Nephron progenitor cell (in vitro differentiated cells): ENCODE results near the gene LENEP.
"Not testable (repeated sequence)": the region's sequence is repeated elsewhere in the genome, so short reads cannot be mapped to it uniquely, and the experiment has no call there.

ENCODE experiments used
- DNase-seq: peaks from one replicate; pipeline ENCODE4 v3.0.0; 2021
- H3K27ac Mint-ChIP-seq: 2 replicates; pipeline ENCODE4 v1.8.0; 2021; ENCODE audit warnings: mild to moderate bottlenecking, moderate library complexity, mixed read lengths
- H3K27me3 Mint-ChIP-seq: 2 replicates; pipeline ENCODE4 v1.8.0; 2021; ENCODE audit warnings: mild to moderate bottlenecking, low read depth, mixed read lengths; ENCODE audit not compliant: poor library complexity
- H3K36me3 Mint-ChIP-seq: 2 replicates; pipeline ENCODE4 v1.8.0; 2021; ENCODE audit warnings: low read depth, mixed read lengths
- H3K4me1 Mint-ChIP-seq: 2 replicates; pipeline ENCODE4 v1.8.0; 2021; ENCODE audit warnings: mixed read lengths
- H3K4me3 Mint-ChIP-seq: 2 replicates; pipeline ENCODE4 v1.8.0; 2021; ENCODE audit warnings: mild to moderate bottlenecking, moderate library complexity, mixed read lengths
- H3K9me3 Mint-ChIP-seq: 2 replicates; pipeline ENCODE4 v1.8.0; 2021; ENCODE audit warnings: mild to moderate bottlenecking, moderate library complexity, mixed read lengths
- CTCF ChIP-seq: fragments of 200-600 bp; sonication (generic); IDR thresholded peaks from 2 replicates; pipeline ENCODE4 v1.5.0; 2021; ENCODE audit warnings: antibody characterized with exemption

Gene LENEP

GRCh38 chr1:154983776-154984466 lies 9.5 kb upstream of the LENEP start:
- Mint-ChIP-seq H3K9me3 (no peaks in the 10 kb centered on the region), H3K36me3 (peaks cover 44% of the 10 kb centered on the region), H3K27me3 (no peaks in the 10 kb centered on the region), H3K4me3 (no peak overlapping the region), H3K27ac (peak overlapping the region; percentile 91), H3K4me1 (peaks cover 12% of the 10 kb centered on the region)
- no peak for DNase-seq
- no peak for TF ChIP-seq CTCF

- not testable (repeated sequence) for H3K4me3 Mint-ChIP-seq, H3K9me3 Mint-ChIP-seq, H3K27me3 Mint-ChIP-seq, DNase-seq, H3K27ac Mint-ChIP-seq
- Mint-ChIP-seq H3K36me3 (peaks cover 30% of the 10 kb centered on the region), H3K4me1 (peaks cover 15% of the 10 kb centered on the region)
Measured at GRCh38 chr1:154986736-154987135, 6.7 kb upstream of the LENEP start.

GRCh38 chr1:154987326-154987725 lies 6.1 kb upstream of the LENEP start:
- Mint-ChIP-seq H3K4me3 (no peak overlapping the region), H3K36me3 (peaks cover 30% of the 10 kb centered on the region), H3K27ac (no peak overlapping the region), H3K9me3 (no peaks in the 10 kb centered on the region), H3K27me3 (no peaks in the 10 kb centered on the region), H3K4me1 (peaks cover 16% of the 10 kb centered on the region)
- no peak for TF ChIP-seq CTCF
- no peak for DNase-seq

DNA sequence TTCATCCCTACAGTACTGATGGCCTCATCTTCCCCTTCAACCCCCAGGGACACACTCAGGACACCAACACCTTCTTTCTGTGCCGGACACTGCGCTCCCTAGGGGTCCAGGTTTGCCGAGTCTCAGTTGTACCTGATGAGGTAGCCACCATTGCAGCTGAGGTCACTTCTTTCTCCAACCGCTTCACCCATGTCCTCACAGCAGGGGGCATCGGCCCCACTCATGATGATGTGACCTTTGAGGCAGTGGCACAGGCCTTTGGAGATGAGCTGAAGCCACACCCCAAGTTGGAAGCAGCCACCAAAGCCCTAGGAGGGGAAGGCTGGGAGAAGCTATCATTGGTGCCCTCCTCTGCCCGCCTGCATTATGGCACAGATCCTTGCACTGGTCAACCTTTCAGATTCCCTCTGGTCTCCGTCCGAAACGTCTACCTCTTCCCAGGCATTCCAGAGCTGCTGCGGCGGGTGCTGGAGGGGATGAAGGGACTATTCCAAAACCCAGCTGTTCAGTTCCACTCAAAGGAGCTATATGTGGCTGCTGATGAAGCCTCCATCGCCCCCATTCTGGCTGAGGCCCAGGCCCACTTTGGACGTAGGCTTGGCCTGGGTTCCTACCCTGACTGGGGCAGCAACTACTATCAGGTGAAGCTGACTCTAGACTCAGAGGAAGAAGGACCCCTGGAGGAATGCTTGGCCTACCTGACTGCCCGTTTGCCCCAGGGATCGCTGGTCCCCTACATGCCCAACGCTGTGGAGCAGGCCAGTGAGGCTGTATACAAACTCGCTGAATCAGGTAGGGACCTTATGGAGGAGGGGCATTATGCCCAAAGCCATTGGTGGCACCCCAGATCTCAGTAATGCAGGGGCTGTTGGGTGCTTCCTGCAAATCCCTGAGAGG lies 5.1 kb upstream of the LENEP start:
- no peak for TF ChIP-seq CTCF
- H3K27ac Mint-ChIP-seq: peak overlapping the region; percentile 85
- no peaks in the 10 kb centered on the region for H3K27me3 Mint-ChIP-seq
- H3K36me3 Mint-ChIP-seq: peaks cover 30% of the 10 kb centered on the region
- H3K4me1 Mint-ChIP-seq: peaks cover 25% of the 10 kb centered on the region
- H3K9me3 Mint-ChIP-seq: no peaks in the 10 kb centered on the region
- no peak overlapping the region for H3K4me3 Mint-ChIP-seq
- no peak for DNase-seq

DNA sequence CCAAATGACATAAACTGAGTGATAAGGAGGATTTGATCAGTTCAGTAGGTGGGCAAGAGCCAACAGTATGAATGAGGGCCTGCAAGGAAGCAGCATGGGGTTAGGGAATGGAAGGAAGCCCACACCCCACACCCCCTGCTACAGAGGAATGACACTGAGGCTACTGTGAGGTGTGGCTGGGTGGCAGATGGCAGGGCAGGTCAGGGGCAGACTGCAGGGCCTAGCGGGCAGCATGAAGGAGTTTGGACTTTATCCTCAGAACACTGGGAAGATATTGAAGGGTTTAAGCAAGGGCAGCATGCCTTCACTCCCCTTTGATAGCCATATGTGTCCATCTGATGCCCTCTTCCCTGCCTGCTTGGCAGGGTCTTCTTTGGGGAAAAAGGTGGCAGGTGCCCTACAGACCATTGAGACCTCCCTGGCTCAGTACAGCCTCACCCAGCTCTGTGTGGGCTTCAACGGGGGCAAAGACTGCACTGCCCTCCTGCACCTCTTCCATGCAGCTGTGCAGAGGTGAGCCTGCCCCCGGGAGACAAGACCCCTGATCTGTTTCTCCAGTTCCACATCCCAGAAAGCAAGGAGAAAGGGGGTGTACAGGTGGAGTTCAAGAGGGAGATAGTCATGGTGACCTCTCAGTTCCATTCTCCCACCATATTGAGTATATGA lies 4.1 kb upstream of the LENEP start:
- Mint-ChIP-seq H3K27me3 (no peaks in the 10 kb centered on the region), H3K4me3 (no peak overlapping the region), H3K27ac (peak overlapping the region; percentile 84)

More for the DNA sequence above, 4.1 kb upstream of the LENEP start:
- Mint-ChIP-seq H3K4me1 (peaks cover 28% of the 10 kb centered on the region), H3K9me3 (no peaks in the 10 kb centered on the region), H3K36me3 (peaks cover 30% of the 10 kb centered on the region)
- no peak for DNase-seq
- TF ChIP-seq CTCF: no peak
